HepG2 (cell line): Measurements from ENCODE around the gene NT5DC1. TPM values are rescaled to one million over a fixed set of nuclear protein-coding genes. Genes with fewer than 3 reads are reported as not detected.

Experiments
- ATAC-seq: fragments of 200-7000 bp; cut with Tn5 transposase; 3 replicates; pipeline ENCODE4 v1.9.1; 2020; ENCODE audit warnings: mild to moderate bottlenecking, moderate library complexity
- BruUV-seq: library from RNA; stranded (reverse); fragments of 400-500 nt; replicated peaks from 2 replicates; lab custom pipeline; 2021; lab: Mats Ljungman, UMichigan
- CTCF ChIA-PET: fragments of 300-600 bp; formaldehyde crosslinking; extraction: SDS; loops from one replicate; lab custom pipeline; 2021; ENCODE audit warnings: low total read pairs, inconsistent platforms, low intra/inter-chr PET ratio; lab: Yijun Ruan, JAX
- POLR2A ChIA-PET: fragments of 350-600 bp; sonication (Branson Sonifier 250); formaldehyde crosslinking; loops from one replicate; lab custom pipeline; 2020; ENCODE audit warnings: antibody characterized with exemption, inconsistent platforms; lab: Yijun Ruan, JAX
- DNase-seq: peaks from one replicate; pipeline ENCODE4 v3.0.0-alpha.2; 2015; ENCODE audit warnings: low spot score
- FAIRE-seq: peaks from 3 replicates; lab custom pipeline; 2011; peaks lifted over from hg19 to GRCh38; lab: Jason Lieb, UNC
- H2AFZ ChIP-seq: one replicate; pipeline ENCODE4 v1.6.1; 2011; ENCODE audit warnings: low read length, inconsistent platforms
- H3K27ac ChIP-seq: fragments of 300-600 bp; 3 replicates; pipeline ENCODE4 v1.8.0; 2011; ENCODE audit warnings: mixed run types, mild to moderate bottlenecking, mixed read lengths, low read length, inconsistent platforms; ENCODE audit not compliant: insufficient read depth; ENCODE audit errors: extremely low read length
- H3K27me3 ChIP-seq, 2 experiments: fragments of 200-600 bp in 1 of 2; 2 replicates in 1 of 2; 3 replicates in 1 of 2; pipeline versions ENCODE4 v1.6.0 to v1.8.0; 2011; ENCODE audit warnings: low read length in 2 of 2, mild to moderate bottlenecking in 2 of 2, moderate library complexity in 2 of 2, inconsistent platforms in 1 of 2; ENCODE audit not compliant: insufficient read depth in 2 of 2, control insufficient read depth in 1 of 2
- H3K36me3 ChIP-seq, 2 experiments: fragments of 200-600 bp in 1 of 2; replicated peaks in 1 of 2; 2 replicates in 1 of 2; 3 replicates in 1 of 2; pipeline versions ENCODE4 v1.5.1 to v1.8.0; 2011; ENCODE audit warnings: low read length in 2 of 2, inconsistent platforms in 1 of 2; ENCODE audit not compliant: insufficient read depth in 2 of 2, control insufficient read depth in 1 of 2
- H3K4me1 ChIP-seq: 2 replicates; pipeline ENCODE4 v1.5.1; 2012; ENCODE audit warnings: low read length, inconsistent platforms; ENCODE audit not compliant: insufficient read depth
- H3K4me2 ChIP-seq: 2 replicates; pipeline ENCODE4 v1.6.0; 2011; ENCODE audit warnings: low read depth, low read length, inconsistent platforms
- H3K4me3 ChIP-seq, 3 experiments: fragments of 200-600 bp in 1 of 3; sonication (generic), shearing (Covaris generic) in 1 of 3; replicated peaks in 1 of 3; 2 replicates each; pipeline ENCODE4 v1.5.1; 2011 to 2016; ENCODE audit warnings: low read length in 3 of 3, inconsistent platforms in 2 of 3, low read depth in 2 of 3, mild to moderate bottlenecking in 2 of 3, control low read depth in 1 of 3, mixed read lengths in 1 of 3; ENCODE audit not compliant: insufficient read depth in 1 of 3
- H3K79me2 ChIP-seq: one replicate; pipeline ENCODE4 v1.6.1; 2011; ENCODE audit warnings: low read length, inconsistent platforms; ENCODE audit not compliant: insufficient read depth
- H3K9ac ChIP-seq: 2 replicates; pipeline ENCODE4 v1.6.0; 2011; ENCODE audit warnings: mild to moderate bottlenecking, low read depth, low read length, inconsistent platforms; ENCODE audit not compliant: insufficient read depth
- H3K9me3 ChIP-seq: 2 replicates; pipeline ENCODE4 v1.5.1; 2012; ENCODE audit warnings: mild to moderate bottlenecking, low read length
- H4K20me1 ChIP-seq: 2 replicates; pipeline ENCODE4 v1.6.0; 2011; ENCODE audit warnings: inconsistent platforms, mild to moderate bottlenecking, low read length, moderate library complexity; ENCODE audit not compliant: insufficient read depth
- CREB1 ChIP-seq, 2 experiments: fragments of 450-650 bp in 1 of 2; IDR thresholded peaks; 2 replicates each; pipeline ENCODE4 v1.6.1; 2016 to 2017; ENCODE audit warnings: control low read depth in 1 of 2, mild to moderate bottlenecking in 1 of 2, missing compliant biosample characterization in 1 of 2, missing genetic modification characterization in 1 of 2
- KDM5A ChIP-seq: fragments of 200-600 bp; sonication (generic); IDR thresholded peaks from 2 replicates; pipeline ENCODE4 v1.7.0; 2018; ENCODE audit warnings: antibody characterized with exemption, mild to moderate bottlenecking, low read length, borderline replicate concordance
- MIER2 ChIP-seq: IDR thresholded peaks from 2 replicates; pipeline ENCODE4 v1.6.1; 2016; ENCODE audit warnings: missing biosample characterization, missing genetic modification reagents
- POLR2AphosphoS5 ChIP-seq: IDR thresholded peaks from 2 replicates; pipeline ENCODE4 v1.6.1; 2012; ENCODE audit warnings: low read depth, low read length
- RARA ChIP-seq: IDR thresholded peaks from 2 replicates; pipeline ENCODE4 v1.6.1; 2016; ENCODE audit warnings: missing genetic modification reagents, missing compliant biosample characterization
- YY1 ChIP-seq: IDR thresholded peaks from 2 replicates; pipeline ENCODE4 v1.6.1; 2011; ENCODE audit warnings: low read length, low read depth, moderate library complexity, mild to moderate bottlenecking; ENCODE audit not compliant: insufficient read depth, insufficient replicate concordance
- ZNF331 ChIP-seq: sonication (generic); formaldehyde crosslinking; IDR thresholded peaks from 2 replicates; pipeline ENCODE4 v1.4.0; 2020; ENCODE audit warnings: missing genetic modification reagents
- ZNF570 ChIP-seq: sonication (generic); formaldehyde crosslinking; IDR thresholded peaks from 2 replicates; pipeline ENCODE4 v1.4.0; 2020; ENCODE audit warnings: mild to moderate bottlenecking, missing genetic modification reagents, borderline replicate concordance
- ZSCAN20 ChIP-seq: sonication (generic); formaldehyde crosslinking; IDR thresholded peaks from 2 replicates; pipeline ENCODE4 v1.4.0; 2020; ENCODE audit warnings: missing genetic modification reagents, mild to moderate bottlenecking, borderline replicate concordance
- WGBS: methylation state at CpG from one replicate; pipeline ENCODE4 v1.1.6; 2017; ENCODE audit warnings: low lambda C conversion rate; 5-methylcytosine and 5-hydroxymethylcytosine counted together
- in situ Hi-C: cut with HindIII; loops from 2 replicates; pipeline ENCODE4 v1.10.0; 2017; ENCODE audit warnings: low pct_unique_long_range_greater_than_20kb; ENCODE audit not compliant: extremely low pct_ligation_motif_present
- intact Hi-C: fragments of 100-400 bp; cut with micrococcal nuclease; formaldehyde crosslinking; loops from one replicate; pipeline ENCODE4 v1.10.0; 2022; ENCODE audit not compliant: unreplicated experiment
- polyA plus RNA-seq, 8 experiments: library from polyadenylated mRNA; depleted of rRNA in 3 of 8; stranded (reverse) in 7 of 8; unstranded in 1 of 8; fragments of >200 nt; fragmentation: Illumina TruSeq in 4 of 8; extraction: Trizol in 4 of 8; gene quantifications; 2 replicates each; pipeline versions ENCODE4 v1.2.1 to v1.2.3, GENCODE V29; 2011 to 2016; ENCODE audit warnings: low read depth in 4 of 8, missing spikeins in 1 of 8, mixed read lengths in 1 of 8; ENCODE audit not compliant: insufficient read depth in 1 of 8
- total RNA-seq, 5 experiments: library from RNA; depleted of rRNA; stranded (reverse); fragments of >200 nt; fragmentation: Illumina TruSeq; extraction: Trizol; gene quantifications; 2 replicates each; pipeline ENCODE4 v1.2.3, GENCODE V29; 2016; ENCODE audit warnings: low read depth in 1 of 5
- TF ChIP-seq, protein P1 (sequence below): sonication (generic); IDR thresholded peaks from 2 replicates; pipeline ENCODE4 v1.6.1; 2016; ENCODE audit warnings: low read depth, borderline replicate concordance
- TF ChIP-seq, protein P2 (sequence below): sonication (generic); formaldehyde crosslinking; IDR thresholded peaks from 2 replicates; pipeline ENCODE4 v1.4.0; 2020; ENCODE audit warnings: missing genetic modification reagents
- TF ChIP-seq, protein P3 (sequence below), 2 experiments: sonication (generic) in 1 of 2; formaldehyde crosslinking in 1 of 2; IDR thresholded peaks; 2 replicates each; pipeline versions ENCODE4 v1.4.0 to v1.6.1; 2016 to 2020; ENCODE audit warnings: borderline replicate concordance in 1 of 2, low read depth in 1 of 2, mild to moderate bottlenecking in 1 of 2, missing genetic modification reagents in 1 of 2

The NT5DC1 gene
- total and polyA plus RNA-seq, 2 of the 13 experiments (the other 11 are each of a cell fraction or from before 2014, with no cell fraction given) = 27.0 to 56.1 TPM

GRCh38 chr6:116279232-116280160 is 178.8 kb downstream of the NT5DC1 start, which contains the start of gene TSPYL1:
TSS of gene TSPYL1 (minus strand) at chr6:116279930. CDS start at chr6:116279830, 100 bp downstream.
- no peaks in the 10 kb centered on the region for H3K9me3 ChIP-seq
- H3K4me3 ChIP-seq = peak within 1 kb of the TSS; percentile 82 to 97 (median 87)
- FAIRE-seq (peak; percentile 81), ATAC-seq (peak; percentile 96), DNase-seq (peak; percentile 97)
- no peaks in the 10 kb centered on the region for H3K36me3 ChIP-seq
- intact Hi-C loops (loop anchor here (1.0 to 10.0 kb wide), 5 partner anchors 11 to 353 kb away; partner anchors contain the start of genes NT5DC1, RWDD1 and TSPYL4), in situ Hi-C loops (loop anchor here (10.0 to 25.0 kb wide), 3 partner anchors 255 to 383 kb away; partner anchors contain the start of gene ZUP1)
- H3K4me2 ChIP-seq = peak within 1 kb of the TSS; percentile 90
- POLR2A ChIA-PET = interaction anchor here (0.6 to 3.0 kb wide), 14 partner anchors 9 to 337 kb away, joined by 3 to 35 read pairs (median 4); partner anchors contain the start of genes FRK, NT5DC1, RSPH4A and RWDD1
- CTCF ChIA-PET = interaction anchor here (1.1 kb wide), 1 partner anchor 11 kb away, joined by 3 read pairs; no protein-coding TSS in a partner anchor
- no peaks in the 10 kb centered on the region; a peak in 1 of 5 replicates for H3K27me3 ChIP-seq
- H2AFZ ChIP-seq = peak within 1 kb of the TSS; percentile 89
- WGBS = under 1% methylated on average over 69 of the region's 71 CpGs
- H3K27ac ChIP-seq = peak within 1 kb of the TSS; percentile 87
- H3K9ac ChIP-seq = peak within 1 kb of the TSS; percentile 97
- H3K4me1 ChIP-seq = peaks cover 49% of the 10 kb centered on the region
- peaks cover 35% of the 10 kb centered on the region for H4K20me1 ChIP-seq
- TSS peak; percentile 67 for BruUV-seq
- H3K79me2 ChIP-seq = peaks cover 43% of the 10 kb centered on the region
- no peak; the same call in 1 of the 2 replicates for TF ChIP-seq MIER2 (CRISPR knock-in tag)
- peak; percentile 48 for TF ChIP-seq YY1
- TF ChIP-seq, protein P1, sequence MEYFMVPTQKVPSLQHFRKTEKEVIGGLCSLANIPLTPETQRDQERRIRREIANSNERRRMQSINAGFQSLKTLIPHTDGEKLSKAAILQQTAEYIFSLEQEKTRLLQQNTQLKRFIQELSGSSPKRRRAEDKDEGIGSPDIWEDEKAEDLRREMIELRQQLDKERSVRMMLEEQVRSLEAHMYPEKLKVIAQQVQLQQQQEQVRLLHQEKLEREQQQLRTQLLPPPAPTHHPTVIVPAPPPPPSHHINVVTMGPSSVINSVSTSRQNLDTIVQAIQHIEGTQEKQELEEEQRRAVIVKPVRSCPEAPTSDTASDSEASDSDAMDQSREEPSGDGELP = no peak
- TF ChIP-seq KDM5A = peak; percentile 79
- no peak for TF ChIP-seq ZSCAN20 (CRISPR knock-in tag)
- TF ChIP-seq, protein P2, sequence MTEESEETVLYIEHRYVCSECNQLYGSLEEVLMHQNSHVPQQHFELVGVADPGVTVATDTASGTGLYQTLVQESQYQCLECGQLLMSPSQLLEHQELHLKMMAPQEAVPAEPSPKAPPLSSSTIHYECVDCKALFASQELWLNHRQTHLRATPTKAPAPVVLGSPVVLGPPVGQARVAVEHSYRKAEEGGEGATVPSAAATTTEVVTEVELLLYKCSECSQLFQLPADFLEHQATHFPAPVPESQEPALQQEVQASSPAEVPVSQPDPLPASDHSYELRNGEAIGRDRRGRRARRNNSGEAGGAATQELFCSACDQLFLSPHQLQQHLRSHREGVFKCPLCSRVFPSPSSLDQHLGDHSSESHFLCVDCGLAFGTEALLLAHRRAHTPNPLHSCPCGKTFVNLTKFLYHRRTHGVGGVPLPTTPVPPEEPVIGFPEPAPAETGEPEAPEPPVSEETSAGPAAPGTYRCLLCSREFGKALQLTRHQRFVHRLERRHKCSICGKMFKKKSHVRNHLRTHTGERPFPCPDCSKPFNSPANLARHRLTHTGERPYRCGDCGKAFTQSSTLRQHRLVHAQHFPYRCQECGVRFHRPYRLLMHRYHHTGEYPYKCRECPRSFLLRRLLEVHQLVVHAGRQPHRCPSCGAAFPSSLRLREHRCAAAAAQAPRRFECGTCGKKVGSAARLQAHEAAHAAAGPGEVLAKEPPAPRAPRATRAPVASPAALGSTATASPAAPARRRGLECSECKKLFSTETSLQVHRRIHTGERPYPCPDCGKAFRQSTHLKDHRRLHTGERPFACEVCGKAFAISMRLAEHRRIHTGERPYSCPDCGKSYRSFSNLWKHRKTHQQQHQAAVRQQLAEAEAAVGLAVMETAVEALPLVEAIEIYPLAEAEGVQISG = peak; percentile 80
- TF ChIP-seq ZNF570 (CRISPR knock-in tag) = peak; percentile 73; the same call in 1 of the 2 replicates
- 0 out of 2 replicates have a peak, but pooled peaks have one; percentile 5 for TF ChIP-seq RARA (CRISPR knock-in tag)
- peak; percentile 77 for TF ChIP-seq CREB1 (IDR thresholded peaks at IDR 0.05)
- TF ChIP-seq CREB1 (CRISPR knock-in tag; IDR thresholded peaks at IDR 0.05) = peak; percentile 83
- peak; percentile 96 for TF ChIP-seq POLR2AphosphoS5
- TF ChIP-seq, protein P3, sequence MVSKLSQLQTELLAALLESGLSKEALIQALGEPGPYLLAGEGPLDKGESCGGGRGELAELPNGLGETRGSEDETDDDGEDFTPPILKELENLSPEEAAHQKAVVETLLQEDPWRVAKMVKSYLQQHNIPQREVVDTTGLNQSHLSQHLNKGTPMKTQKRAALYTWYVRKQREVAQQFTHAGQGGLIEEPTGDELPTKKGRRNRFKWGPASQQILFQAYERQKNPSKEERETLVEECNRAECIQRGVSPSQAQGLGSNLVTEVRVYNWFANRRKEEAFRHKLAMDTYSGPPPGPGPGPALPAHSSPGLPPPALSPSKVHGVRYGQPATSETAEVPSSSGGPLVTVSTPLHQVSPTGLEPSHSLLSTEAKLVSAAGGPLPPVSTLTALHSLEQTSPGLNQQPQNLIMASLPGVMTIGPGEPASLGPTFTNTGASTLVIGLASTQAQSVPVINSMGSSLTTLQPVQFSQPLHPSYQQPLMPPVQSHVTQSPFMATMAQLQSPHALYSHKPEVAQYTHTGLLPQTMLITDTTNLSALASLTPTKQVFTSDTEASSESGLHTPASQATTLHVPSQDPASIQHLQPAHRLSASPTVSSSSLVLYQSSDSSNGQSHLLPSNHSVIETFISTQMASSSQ (IDR thresholded peaks at IDR 0.05; ENCODE audit: low read depth) = 0 out of 2 replicates have a peak, but pooled peaks have one; percentile 16
- TF ChIP-seq, protein P3 (CRISPR knock-in tag; IDR thresholded peaks at IDR 0.05; ENCODE audit: borderline replicate concordance) = 0 out of 2 replicates have a peak, but pooled peaks have one; percentile 12
- TF ChIP-seq ZNF331 (CRISPR knock-in tag) = no peak
